HG03442 (cell line): ENCODE results near the gene RILP.

Source experiments
- ATAC-seq: cut with Tn5 transposase; IDR thresholded peaks from one replicate; pipeline ENCODE4 v1.9.1; 2021; ENCODE audit warnings: mild to moderate bottlenecking, moderate library complexity; ENCODE audit not compliant: unreplicated experiment

Gene RILP

DNA sequence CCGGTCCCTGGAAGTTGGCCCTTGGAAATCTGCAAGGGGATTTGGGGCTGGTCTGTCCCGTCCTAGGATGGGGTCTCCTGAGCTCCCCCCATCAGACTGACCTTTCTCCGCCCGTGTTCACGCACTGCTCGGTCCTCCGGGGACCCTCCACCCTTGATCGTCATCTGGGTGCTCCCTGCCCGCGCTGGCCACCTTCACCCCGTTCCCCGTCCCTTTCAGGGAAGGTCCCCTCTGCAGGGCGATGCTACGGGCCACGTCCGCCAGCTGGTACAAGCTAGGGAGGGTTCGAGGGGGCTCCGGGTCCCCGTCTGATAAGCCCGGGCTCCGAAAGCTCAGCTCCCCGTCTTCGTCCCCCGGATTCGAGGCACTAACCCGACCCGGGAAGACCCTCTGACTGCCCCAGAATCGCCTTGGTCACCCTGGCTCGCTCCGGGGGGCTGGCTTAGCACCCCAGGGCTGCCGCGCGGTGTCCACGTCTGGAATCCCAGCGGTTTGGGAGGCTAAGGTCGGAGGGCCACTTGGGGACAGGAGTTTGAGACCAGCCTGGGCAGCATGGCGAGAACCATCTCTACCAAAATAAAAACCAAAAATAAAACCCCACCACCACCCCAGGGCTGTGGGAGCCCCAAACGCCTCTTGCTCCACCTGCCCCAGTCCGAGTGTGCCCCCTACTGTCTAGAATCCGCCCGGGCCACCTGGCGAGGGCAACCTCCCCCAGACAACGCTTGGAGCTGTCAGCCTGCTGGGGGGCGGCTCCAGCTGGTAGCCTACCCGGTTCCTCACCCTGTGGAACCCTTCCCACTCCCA, 20.0 kb downstream of the RILP start:
- ATAC-seq = no peak

DNA sequence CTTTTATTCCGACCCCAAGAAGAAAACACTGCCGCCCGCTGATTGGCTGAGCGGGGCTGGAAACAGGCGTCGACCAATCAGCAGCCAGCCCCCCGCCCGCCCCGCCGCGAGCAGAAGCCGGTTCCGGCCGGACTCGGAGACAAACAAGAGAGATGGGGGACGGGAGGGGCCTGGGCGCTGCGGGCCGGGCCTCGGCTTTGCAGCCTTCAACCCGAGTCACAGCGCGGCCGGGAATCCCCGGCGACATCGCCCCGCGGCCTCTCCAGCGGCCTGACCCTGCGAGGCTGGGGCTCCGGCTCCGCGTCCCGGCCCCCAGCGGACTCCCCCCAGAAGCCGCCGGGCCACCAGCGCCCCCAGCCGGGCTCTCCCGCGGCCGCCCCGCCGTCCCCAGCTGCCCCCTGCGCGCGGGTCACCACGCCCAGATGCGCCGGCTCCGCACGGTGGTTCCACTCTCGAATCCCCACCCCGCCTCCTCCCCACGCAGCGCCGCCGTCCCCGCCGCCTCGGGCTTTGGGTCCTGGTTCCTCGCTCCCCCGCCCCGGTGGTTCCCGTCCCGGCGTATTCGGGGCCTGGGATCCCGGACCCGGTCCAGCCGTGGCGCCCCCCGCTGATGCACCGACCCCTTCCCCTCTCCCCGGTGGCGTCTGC, 20.7 kb downstream of the RILP start:
- ATAC-seq = peak; percentile 42

DNA sequence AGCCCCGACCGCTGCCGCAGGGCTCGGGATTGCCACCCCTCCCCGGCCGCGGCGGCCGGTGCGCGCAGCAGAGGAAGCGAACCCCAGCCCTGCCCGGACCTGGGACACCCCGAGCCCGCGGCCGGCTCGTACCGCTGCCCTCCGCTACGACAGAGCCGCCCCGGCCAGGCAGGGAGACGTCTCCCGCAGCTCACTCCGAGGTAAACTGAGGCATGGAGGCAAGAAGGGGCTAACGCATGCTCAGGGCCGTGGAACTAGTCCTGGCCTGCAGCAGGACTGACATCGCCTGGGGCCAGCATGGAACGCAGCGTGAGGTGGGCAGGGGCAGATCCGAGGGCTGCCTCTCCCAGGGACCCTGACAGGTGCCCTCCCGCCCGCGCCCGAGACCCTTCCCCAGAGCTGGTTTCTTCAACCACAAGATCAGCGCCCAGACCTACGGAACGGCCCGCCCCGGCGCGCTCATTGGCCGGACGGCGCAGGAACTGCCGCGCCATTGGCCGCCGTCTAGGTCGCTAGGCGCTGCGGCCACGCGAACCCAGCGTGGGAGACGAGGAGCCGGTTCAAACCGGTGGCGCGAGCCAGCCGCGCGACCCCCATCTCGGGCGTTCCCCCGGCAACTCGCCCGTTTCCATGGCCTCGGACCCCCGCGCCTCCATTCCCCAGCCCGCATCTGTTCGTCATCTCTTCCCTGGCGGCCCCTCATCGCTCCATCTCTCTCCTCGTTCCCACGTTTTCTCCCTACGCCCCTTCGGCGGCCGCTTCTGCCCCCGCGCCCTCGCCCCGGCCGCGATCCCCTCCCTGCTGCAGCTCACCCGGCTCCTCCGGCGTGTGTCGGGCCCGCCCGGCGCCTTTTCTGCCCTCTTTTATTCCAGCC, 21.4 kb downstream of the RILP start, which contains the start of gene SLC43A2:
TSS of gene SLC43A2 (minus strand) at position 853 of the 874 bp plus-strand sequence. CDS start 960 bp downstream, outside the sequence.
- peak; percentile 52 for ATAC-seq

DNA sequence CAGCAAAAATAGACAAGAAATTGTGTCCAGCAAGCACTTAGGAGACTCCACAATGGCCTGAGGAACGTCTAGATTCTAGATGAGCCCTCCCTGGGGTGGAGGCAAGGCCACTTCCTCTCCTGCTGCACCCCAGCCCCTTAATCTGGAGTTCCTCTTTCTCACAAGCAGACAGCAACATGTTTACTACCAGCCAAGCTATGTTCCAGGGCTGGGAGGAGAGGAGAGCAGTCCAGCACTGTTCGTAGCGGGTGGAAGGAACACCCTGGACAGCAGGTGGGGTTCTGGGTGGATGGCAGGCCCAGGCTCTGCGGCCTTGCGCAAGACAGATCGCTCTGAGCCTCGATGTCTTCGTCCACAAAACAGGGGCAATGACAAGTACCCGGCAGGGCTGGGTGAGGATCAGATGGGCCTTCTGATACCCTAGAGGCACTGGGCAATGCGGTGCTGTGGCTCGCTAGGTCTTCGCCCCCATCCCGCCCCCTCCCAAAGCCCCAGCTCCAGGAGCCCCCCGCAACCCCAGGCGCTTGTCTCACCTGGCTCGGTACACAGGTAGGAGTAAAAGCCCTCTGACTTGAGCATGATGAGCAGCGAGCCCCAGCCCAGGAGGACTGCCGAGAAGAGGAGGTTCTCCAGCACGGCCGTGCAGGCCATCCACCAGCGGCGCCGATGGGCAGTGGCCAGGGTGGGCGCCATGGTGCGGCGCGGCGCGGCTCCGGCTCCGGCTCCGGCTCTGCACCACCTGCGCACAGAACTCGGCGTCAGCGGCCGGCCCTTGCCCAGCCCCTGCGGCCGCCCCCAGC, 22.3 kb downstream of the RILP start:
- ATAC-seq = peak; percentile 2

DNA sequence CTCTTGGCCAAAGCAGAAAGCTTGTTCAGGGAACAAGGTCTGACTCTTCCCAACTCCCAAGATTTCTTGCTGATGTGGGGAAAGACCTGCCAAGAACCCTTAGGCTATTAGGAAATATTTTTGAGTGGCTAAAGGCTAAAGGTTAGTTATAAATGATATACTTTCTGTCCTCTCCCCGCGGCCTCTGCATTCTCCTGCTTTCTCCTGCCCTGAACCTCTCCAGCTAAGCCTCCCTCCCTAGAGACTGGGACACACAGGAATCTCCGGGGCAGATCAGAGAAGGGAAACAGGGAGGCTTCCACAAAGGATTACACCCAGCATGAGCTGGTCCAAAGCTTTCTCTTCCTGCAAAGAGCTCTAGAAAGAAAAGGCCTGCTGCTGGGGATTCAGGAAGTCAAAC, 23.3 kb downstream of the RILP start:
- ATAC-seq = no peak

- no peak for ATAC-seq
These were observed 24.1 kb downstream of the RILP start for GRCh38 chr17:1625581-1625980.

DNA sequence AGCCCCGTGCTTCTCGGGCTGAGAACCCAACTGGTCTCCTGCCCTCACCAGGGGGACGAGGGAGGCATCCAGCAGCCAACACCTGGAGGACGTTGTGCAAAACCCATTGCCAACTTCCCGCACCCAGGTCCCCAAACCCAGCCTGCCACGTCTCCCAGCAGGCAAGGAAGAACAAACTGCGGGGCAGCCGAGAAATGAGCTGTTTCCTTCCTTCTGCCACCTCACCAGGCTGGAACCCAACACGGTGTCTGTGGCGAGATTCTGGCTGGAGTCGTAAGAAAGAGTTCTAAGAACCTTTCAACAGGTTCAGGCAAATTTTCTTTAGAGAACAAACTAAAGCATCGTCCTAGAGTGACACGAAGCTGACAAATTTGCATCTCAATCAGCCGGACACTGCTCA, 24.6 kb downstream of the RILP start:
- ATAC-seq = no peak

- no peak for ATAC-seq
These were observed 25.0 kb downstream of the RILP start for GRCh38 chr17:1624650-1625049.

- no peak for ATAC-seq
These were observed 26.5 kb downstream of the RILP start for GRCh38 chr17:1623057-1623630.

DNA sequence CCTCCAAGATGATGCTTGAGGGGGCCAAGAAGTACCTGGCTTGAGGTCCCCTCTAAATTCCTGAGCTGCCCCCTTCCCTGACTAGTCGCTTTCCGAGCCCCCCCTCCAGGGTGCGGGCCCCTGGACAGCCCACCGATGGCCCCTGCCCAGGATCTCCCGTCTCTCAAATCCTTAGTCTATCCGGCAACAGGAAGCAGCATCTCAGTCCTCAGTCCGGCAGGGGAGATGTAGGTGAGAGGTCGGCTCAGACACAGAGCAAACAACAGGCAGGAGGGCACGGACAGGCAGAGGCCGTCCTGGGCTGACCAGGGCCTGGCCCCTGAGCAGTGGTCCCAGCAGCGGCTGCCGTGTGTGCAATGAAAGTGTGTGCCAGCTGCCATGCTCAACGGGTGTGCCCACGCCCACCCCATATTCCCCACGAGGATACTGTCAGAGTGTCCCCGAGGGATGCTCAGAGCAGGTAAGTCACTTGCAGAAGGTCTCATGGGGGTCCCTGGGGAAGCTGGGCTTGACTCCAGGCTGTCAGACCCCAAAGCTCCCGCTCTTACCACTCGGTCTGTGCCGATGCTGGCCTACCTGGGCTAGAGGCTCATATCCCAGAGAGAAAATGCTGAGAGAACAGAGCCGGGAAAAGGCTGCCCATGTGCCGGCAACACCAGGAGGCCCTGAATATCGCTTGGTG, 28.3 kb downstream of the RILP start:
- ATAC-seq = no peak

DNA sequence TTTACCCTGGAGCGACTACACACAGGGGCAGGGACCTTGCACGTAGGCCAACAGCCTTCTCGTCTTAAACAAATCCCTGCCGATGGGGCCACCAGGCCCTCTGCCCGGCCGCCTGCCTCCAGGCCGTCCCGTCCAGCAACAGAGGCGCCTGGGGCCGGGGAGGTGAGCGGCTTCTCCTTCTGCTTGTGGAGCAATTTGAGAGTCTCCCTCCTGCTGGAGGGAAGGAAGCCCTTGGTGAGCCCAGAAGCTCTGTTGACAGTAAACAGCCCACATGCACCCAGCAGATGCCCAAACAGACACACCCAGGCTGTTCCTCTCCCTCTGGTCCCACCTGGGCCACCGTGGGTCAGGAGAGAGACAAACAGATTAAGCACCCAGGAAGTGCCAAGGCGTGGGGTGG, 29.2 kb downstream of the RILP start:
- ATAC-seq = no peak

DNA sequence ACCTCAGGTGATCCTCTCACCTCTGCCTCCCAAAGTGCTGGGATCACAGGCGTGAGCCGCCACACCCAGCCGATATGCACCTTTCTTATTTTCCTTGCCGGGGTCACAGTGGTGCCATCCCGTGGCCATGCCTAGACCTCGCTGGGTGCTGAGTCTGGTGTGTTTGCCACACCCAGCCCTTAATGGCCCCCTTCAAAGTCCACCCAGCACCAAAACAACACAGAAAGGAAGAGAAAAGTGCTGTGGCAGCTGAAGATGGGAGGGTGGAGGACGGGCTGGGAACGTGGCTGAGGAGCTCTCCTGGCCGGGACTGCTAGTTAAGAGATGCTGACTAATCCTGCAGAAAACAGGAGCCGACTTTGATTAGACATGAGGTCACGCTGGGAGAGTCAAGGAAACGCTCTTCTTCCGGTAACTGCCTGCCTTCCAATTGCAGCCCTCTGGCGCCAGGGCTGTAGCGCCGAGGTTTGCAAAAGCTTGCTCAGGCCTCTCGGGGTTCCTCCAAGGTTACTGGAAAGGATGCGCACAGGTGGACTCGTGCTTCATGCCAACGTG, 32.0 kb downstream of the RILP start:
- ATAC-seq = no peak

DNA sequence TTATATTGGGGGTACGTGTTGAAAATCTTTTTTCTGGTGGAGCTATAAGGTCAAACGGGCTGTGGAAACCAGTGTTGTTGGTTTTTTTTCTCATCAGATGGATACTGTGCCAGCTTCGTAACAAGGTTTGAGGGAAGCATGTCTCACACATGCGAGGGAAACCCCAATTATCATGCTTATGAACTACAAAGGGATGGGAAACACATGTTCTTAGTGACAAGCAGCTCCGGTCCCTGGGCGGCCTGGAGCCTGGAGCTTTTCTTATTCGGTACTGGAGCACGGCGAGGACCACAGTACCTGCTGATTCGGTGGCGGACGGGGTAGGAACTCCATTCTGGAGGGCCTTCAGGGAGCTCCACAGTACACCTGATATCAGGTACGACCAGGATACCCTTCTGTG, 33.6 kb downstream of the RILP start:
- ATAC-seq = no peak

GRCh38 chr17:1612400-1612799, 37.3 kb downstream of the RILP start:
- ATAC-seq = no peak

DNA sequence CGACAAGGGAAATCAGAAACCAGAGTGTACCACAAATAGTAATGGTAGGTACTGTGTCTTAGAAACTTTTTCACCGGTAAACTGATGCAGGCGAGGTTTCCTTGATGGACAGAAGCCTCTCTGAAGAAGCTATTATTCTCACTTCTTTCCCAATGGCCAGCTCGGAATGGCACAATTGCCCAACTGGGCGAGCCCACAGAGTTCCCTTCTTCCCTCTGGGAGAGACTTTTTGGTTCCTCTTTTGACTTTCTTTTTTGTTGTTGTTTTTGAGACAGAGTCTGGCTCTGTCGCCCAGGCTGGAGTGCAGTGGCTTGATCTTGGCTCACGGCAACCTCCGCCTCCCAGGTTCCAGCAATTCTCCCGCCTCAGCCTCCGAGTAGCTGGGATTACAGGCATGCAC, 38.0 kb downstream of the RILP start:
- no peak for ATAC-seq

- no peak for ATAC-seq
These were observed 41.0 kb downstream of the RILP start for GRCh38 chr17:1608676-1609075.

- no peak for ATAC-seq
These were observed 41.7 kb downstream of the RILP start for GRCh38 chr17:1607971-1608320.

GRCh38 chr17:1606352-1606985, 43.2 kb downstream of the RILP start:
- no peak for ATAC-seq
